ENCODE results near the gene PTPN14.

The PTPN14 gene

DNA sequence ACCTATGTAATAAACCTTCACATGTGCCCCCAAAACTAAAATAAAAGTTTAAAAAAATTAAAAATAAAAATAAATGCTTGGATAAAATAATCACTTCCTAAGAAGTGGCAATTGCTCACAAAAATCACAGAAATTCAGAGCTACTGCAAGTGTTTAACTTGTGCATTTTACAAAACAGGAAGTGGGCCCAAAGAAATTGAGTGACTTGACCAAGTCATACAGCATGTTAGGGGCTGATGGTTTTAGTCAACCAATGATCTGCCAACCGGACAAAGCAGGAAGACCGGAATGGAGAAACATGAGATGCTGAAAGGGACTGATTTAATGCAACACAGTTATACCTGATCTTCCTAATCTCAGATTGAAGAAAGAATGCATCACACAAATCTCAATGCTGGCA lies 173.9 kb downstream of the PTPN14 start:
- Histone ChIP-seq H3K4me1 (ENCODE audit: low read length) (no peaks in the 10 kb centered on the region), H4K20me1 (ENCODE audit: insufficient read depth, low read length) (no peaks in the 10 kb centered on the region), H3F3A (ENCODE audit: insufficient read depth, low read length) (no peaks in the 10 kb centered on the region), H3K36me3 (replicated peaks; ENCODE audit: insufficient read depth, low read length) (no peaks in the 10 kb centered on the region), H2AFZ (ENCODE audit: low read length) (no peak overlapping the region), H3K27me3 (replicated peaks; ENCODE audit: insufficient read depth, low read length) (no peaks in the 10 kb centered on the region), H3K9me3 (replicated peaks; ENCODE audit: insufficient read depth, low read length) (no peaks in the 10 kb centered on the region), H3K4me2 (ENCODE audit: low read depth, low read length) (no peak overlapping the region), H3K4me3 (ENCODE audit: low read length) (no peak overlapping the region), H3K79me2 (ENCODE audit: low read length) (no peaks in the 10 kb centered on the region), H3K9me2 (replicated peaks; ENCODE audit: insufficient read depth, low read length) (no peaks in the 10 kb centered on the region), H3K27ac (ENCODE audit: low read length) (no peak overlapping the region), H3K9ac (ENCODE audit: low read length) (no peak overlapping the region)
- DNase-seq: no peak
- no peak for TF ChIP-seq EZH2phosphoT487 (IDR thresholded peaks at IDR 0.05; ENCODE audit: low read length)
- TF ChIP-seq EZH2 (optimal IDR thresholded peaks at IDR 0.05; ENCODE audit: low read depth, low read length): no peak
- TF ChIP-seq, protein P1, sequence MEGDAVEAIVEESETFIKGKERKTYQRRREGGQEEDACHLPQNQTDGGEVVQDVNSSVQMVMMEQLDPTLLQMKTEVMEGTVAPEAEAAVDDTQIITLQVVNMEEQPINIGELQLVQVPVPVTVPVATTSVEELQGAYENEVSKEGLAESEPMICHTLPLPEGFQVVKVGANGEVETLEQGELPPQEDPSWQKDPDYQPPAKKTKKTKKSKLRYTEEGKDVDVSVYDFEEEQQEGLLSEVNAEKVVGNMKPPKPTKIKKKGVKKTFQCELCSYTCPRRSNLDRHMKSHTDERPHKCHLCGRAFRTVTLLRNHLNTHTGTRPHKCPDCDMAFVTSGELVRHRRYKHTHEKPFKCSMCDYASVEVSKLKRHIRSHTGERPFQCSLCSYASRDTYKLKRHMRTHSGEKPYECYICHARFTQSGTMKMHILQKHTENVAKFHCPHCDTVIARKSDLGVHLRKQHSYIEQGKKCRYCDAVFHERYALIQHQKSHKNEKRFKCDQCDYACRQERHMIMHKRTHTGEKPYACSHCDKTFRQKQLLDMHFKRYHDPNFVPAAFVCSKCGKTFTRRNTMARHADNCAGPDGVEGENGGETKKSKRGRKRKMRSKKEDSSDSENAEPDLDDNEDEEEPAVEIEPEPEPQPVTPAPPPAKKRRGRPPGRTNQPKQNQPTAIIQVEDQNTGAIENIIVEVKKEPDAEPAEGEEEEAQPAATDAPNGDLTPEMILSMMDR (IDR thresholded peaks at IDR 0.05; ENCODE audit: low read length): no peak

DNA sequence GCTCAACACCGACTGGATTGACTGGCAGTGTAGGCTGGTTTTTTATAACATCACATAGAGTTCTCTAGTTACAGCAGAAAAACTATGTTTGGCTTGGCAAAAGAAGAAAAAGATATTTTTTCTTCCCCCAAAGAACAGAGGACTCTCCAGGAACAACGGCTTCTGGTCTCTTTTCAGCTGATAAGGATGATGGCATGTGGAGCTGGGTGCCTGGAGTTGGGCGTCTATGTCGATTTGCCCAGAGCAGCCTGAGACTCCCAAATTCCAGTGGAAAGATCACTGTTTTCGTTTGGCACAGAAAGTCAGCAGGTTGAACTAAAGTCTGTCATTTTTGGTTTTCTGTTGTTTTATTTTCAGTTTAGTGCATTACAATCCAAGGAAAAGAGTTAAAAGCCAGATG lies 179.3 kb downstream of the PTPN14 start:
- DNase-seq: no peak

DNA sequence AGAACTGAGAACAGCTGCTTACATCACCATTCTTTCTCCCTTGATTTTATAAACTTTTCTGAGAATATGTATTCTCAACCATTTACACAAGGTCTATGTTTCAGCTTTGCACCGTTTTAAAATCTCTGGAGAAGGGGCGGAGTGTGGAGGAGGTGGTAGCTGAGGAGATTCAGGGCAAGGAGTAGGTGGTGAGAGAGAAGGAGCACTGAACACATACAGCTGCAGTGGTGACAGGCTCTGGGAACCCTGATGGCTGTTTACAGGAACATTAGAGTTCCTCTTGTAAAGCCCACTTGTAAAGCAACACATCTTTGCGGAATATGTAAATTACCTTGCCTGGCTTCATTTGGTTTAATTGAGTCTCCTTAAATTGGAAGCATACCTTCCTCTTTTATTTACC lies 180.8 kb downstream of the PTPN14 start:
- H3K9me3 ChIP-seq (replicated peaks; ENCODE audit: insufficient read depth, low read length): no peaks in the 10 kb centered on the region
- no peak for TF ChIP-seq EZH2 (optimal IDR thresholded peaks at IDR 0.05; ENCODE audit: low read depth, low read length)
- TF ChIP-seq, protein P1 (IDR thresholded peaks at IDR 0.05; ENCODE audit: low read length): no peak
- TF ChIP-seq EZH2phosphoT487 (IDR thresholded peaks at IDR 0.05; ENCODE audit: low read length): no peak
- no peak overlapping the region for H3K27ac ChIP-seq (ENCODE audit: low read length)
- no peak overlapping the region for H3K4me2 ChIP-seq (ENCODE audit: low read depth, low read length)
- H3K36me3 ChIP-seq (replicated peaks; ENCODE audit: insufficient read depth, low read length): no peaks in the 10 kb centered on the region
- no peak overlapping the region for H3K9ac ChIP-seq (ENCODE audit: low read length)
- no peaks in the 10 kb centered on the region for H3K27me3 ChIP-seq (replicated peaks; ENCODE audit: insufficient read depth, low read length)
- H3K4me1 ChIP-seq (ENCODE audit: low read length): no peaks in the 10 kb centered on the region
- H3F3A ChIP-seq (ENCODE audit: insufficient read depth, low read length): no peaks in the 10 kb centered on the region
- no peaks in the 10 kb centered on the region for H3K9me2 ChIP-seq (replicated peaks; ENCODE audit: insufficient read depth, low read length)
- H3K79me2 ChIP-seq (ENCODE audit: low read length): no peaks in the 10 kb centered on the region
- no peak overlapping the region for H2AFZ ChIP-seq (ENCODE audit: low read length)
- H3K4me3 ChIP-seq (ENCODE audit: low read length): no peak overlapping the region
- H4K20me1 ChIP-seq (ENCODE audit: insufficient read depth, low read length): no peaks in the 10 kb centered on the region
- DNase-seq: no peak

More for the DNA sequence above, 179.3 kb downstream of the PTPN14 start:
- H3K27ac ChIP-seq (ENCODE audit: low read length): no peak overlapping the region
- no peaks in the 10 kb centered on the region for H3K9me3 ChIP-seq (replicated peaks; ENCODE audit: insufficient read depth, low read length)
- no peak overlapping the region for H3K4me2 ChIP-seq (ENCODE audit: low read depth, low read length)
- no peaks in the 10 kb centered on the region for H3K79me2 ChIP-seq (ENCODE audit: low read length)
- TF ChIP-seq, protein P1 (IDR thresholded peaks at IDR 0.05; ENCODE audit: low read length): no peak
- no peak for TF ChIP-seq EZH2 (optimal IDR thresholded peaks at IDR 0.05; ENCODE audit: low read depth, low read length)
- TF ChIP-seq EZH2phosphoT487 (IDR thresholded peaks at IDR 0.05; ENCODE audit: low read length): no peak
- H3K4me1 ChIP-seq (ENCODE audit: low read length): no peaks in the 10 kb centered on the region
- H4K20me1 ChIP-seq (ENCODE audit: insufficient read depth, low read length): no peaks in the 10 kb centered on the region
- H3K9me2 ChIP-seq (replicated peaks; ENCODE audit: insufficient read depth, low read length): no peaks in the 10 kb centered on the region
- no peak overlapping the region for H3K4me3 ChIP-seq (ENCODE audit: low read length)
- H3K9ac ChIP-seq (ENCODE audit: low read length): no peak overlapping the region
- H3K27me3 ChIP-seq (replicated peaks; ENCODE audit: insufficient read depth, low read length): no peaks in the 10 kb centered on the region
- H3K36me3 ChIP-seq (replicated peaks; ENCODE audit: insufficient read depth, low read length): no peaks in the 10 kb centered on the region
- H3F3A ChIP-seq (ENCODE audit: insufficient read depth, low read length): no peaks in the 10 kb centered on the region
- no peak overlapping the region for H2AFZ ChIP-seq (ENCODE audit: low read length)
